ENCODE measurements around the gene CPM.
"Not testable (repeated sequence)": the region's sequence is repeated elsewhere in the genome, so short reads cannot be mapped to it uniquely, and the experiment has no call there.

CPM gene

DNA sequence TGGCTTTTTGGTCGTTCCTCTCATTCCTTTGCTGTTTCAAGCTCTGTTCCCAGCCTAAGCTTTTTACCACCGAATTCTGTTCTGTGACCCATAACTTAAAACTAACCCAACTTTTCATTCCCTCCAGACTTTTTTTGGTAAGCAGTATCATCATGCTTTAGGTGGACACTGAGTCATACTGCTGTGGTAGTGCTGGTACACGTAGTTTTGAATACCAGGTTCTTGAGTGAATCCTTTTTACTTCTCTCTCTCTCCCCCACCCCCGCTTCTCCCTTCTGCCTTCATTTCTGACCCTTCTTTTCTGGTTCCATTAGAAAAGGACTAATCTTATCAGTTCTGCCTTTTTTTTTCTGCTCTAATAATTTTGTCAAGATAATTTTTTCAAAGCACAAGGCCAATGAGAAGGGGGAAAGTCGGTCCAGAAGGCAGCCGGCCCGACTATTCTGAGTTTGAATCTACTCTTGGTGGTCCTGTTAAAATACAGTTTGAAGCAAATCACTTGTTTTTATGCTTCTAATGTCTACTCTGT, 127.3 kb downstream of the CPM start:
- no peak for DNase-seq
- no peak for ATAC-seq

DNA sequence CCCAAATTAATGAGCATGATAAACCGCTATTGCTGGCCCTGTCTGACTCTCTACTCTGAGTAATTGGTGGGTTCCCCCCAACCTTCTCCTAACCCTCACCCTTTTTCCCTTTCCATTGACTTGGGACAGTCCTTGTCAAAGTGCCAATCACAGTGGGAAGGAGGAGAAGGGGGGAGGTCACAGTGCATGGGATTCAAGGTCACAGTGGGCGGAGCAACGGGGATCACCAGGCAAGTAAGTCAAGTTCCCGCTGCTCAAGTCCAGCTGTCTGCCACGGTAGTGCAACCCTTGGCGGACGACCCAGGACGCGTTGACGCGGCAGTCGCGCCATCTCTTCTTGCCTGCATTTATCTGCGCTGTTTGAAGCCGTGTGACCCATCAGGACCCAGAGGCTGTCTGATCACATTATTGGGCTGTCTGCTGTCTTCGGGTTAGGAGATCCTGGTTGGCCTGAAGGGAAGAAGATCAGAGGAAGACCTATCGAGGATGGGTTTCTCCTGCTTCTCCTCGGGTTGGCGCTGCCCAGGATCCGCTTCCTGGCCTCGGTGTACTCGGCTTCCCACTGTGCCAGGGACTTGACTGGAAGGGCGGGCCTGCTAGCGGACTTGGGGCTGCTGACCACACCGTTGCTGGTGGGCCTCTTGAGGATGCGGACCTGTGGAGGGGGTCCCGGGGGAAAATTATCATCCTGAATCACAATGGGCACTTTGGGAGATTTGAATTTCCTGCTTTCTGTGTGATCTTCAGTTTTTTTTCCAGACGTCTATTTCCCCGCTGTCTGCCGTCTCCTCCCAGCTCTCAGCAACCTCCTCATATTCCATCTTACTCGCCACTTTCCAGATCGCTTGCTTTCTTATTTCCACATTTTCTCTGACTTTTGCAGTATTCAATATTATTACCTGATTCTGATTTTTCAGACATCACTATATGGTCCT, 128.0 kb downstream of the CPM start:
- DNase-seq, result no peak
- ATAC-seq, result no peak

DNA sequence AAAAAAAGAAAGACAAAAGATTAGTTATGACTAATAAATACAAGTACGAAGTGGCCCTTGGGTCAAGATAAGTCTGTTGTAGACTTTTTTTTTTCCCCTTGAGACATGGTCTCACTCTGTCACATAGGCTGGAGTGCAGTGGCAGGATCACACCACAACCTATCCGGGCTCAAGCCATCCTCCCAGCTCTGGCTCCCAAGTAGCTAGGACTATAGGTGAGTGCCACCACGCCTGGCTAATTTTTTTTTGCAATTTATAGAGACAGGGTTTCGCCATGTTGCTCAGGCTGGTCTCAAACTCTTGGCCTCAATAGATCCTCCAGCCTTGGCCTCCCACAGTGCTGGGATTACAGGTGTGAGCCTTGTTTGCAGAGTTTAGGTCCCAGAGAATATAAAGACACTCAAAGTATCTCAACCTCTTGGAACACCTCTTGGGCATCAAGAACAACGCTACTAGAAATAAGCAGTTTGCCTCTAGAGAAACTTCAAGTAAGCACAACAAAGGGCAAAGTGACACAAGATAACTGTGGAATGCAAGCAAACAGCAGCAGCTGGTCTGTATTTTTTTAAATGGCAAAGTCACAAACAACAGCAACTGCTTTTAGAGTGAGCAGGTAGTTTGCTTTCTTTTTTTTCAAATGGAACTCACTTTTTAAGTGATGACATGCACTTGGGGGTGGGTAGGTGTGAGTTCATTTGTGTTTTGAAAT, 128.9 kb downstream of the CPM start:
- no peak for ATAC-seq
- DNase-seq, result no peak

DNA sequence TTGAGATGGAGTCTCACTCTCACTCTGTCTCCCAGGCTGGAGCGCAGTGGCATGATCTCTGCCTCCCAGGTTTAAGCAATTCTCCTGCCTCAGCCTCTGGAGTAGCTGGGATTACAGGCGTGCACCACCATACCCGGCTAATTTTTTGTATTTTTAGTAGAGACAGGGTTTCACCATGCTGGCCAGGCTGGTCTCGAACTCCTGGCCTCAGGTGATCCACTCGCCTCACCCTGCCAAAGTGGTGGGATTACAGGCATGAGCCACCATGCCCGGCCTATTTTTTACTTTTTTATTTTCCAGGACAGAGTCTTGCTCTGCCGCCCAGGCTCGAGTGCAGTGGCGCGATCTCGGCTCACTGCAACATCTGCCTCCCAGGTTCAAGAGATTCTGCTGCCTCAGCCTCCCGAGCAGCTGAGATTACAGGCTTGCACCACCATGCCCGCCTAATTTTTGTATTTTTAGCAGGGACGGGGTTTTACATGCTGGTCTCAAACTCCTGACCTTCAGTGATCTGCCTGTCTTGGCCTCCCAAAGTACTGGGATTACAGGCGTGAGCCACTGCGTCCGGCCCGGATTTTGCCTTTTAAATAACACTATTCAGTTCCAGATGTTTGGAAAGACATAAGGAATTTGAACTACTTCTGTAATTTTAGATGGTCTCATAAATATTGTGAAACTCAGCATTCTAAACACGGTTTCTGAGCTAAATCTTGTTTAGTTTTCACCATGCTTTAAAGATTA, 129.9 kb downstream of the CPM start:
- ATAC-seq, DNase-seq: not testable (repeated sequence)

DNA sequence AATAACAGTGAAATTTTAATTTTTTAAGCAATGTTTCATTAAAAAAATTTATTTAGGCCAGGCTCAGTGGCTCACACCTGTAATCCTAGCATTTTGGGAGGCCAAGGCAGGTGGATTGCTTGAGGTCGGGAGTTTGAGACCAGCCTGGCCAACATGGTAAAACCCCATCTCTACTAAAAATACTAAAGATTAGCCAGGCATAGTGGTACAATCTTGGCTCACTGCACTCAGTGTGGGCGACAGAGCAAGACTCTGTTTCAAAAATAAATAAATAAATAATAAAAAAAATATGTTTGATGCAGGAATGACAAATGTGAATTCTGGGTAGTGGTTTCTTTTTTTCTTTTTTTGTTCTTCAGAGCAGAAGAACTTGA, 130.6 kb downstream of the CPM start:
- ATAC-seq, DNase-seq: not testable (repeated sequence)

All from stimulated activated naive CD8-positive, alpha-beta T cell treated with anti-CD3 and anti-CD28 coated beads, Interleukin-15, Interleukin-2, amounts not matched to agents 100 U/mL and 50 U/mL, for 24 hours (primary cell).